Stimulated activated CD8-positive, alpha-beta memory T cell treated with anti-CD3 and anti-CD28 coated beads, Interleukin-12 subunit alpha, Interleukin-12 subunit beta, amount 100 ng/mL, for 24 hours (primary cell): ENCODE data around the gene PRR19.

Experiments used
- DNase-seq: peaks from one replicate; pipeline ENCODE4 v3.0.0-alpha.2; 2020; ENCODE audit errors: extremely low read depth

Gene PRR19

GRCh38 chr19:42295831-42296525 lies 6.0 kb upstream of the PRR19 start:
- DNase-seq, result peak; percentile 64

GRCh38 chr19:42297039-42297438 lies 4.9 kb upstream of the PRR19 start:
- no peak for DNase-seq

- no peak for DNase-seq
These were observed 1.2 kb downstream of the PRR19 start for GRCh38 chr19:42303101-42303464.

- DNase-seq, result no peak
These were observed 1.9 kb downstream of the PRR19 start for GRCh38 chr19:42303876-42304275.

GRCh38 chr19:42306646-42307045 lies 4.7 kb downstream of the PRR19 start:
- no peak for DNase-seq

GRCh38 chr19:42309686-42310085 lies 7.8 kb downstream of the PRR19 start:
- no peak for DNase-seq

- DNase-seq, result no peak
These were observed 9.7 kb downstream of the PRR19 start for GRCh38 chr19:42311657-42312056.

GRCh38 chr19:42312370-42312769 lies 10.4 kb downstream of the PRR19 start:
- DNase-seq, result no peak

GRCh38 chr19:42313096-42313839 lies 11.3 kb downstream of the PRR19 start, which contains the start of gene TMEM145:
TMEM145 (plus strand) TSS chr19:42313309; CDS start chr19:42313377, 68 bp downstream.
- DNase-seq, result no peak

- DNase-seq, result no peak
These were observed 12.2 kb downstream of the PRR19 start for GRCh38 chr19:42313840-42314755.

- DNase-seq, result no peak
These were observed 13.1 kb downstream of the PRR19 start for GRCh38 chr19:42315024-42315423.

GRCh38 chr19:42316223-42317211 lies 14.6 kb downstream of the PRR19 start:
- no peak for DNase-seq

- no peak for DNase-seq
These were observed 15.6 kb downstream of the PRR19 start for GRCh38 chr19:42317535-42317934.

GRCh38 chr19:42322305-42322704 lies 20.4 kb downstream of the PRR19 start:
- no peak for DNase-seq

- DNase-seq, result no peak
These were observed 21.5 kb downstream of the PRR19 start for GRCh38 chr19:42323473-42323851.

- DNase-seq, result no peak
These were observed 22.1 kb downstream of the PRR19 start for GRCh38 chr19:42323852-42324654.

GRCh38 chr19:42324655-42325307 lies 22.8 kb downstream of the PRR19 start:
- DNase-seq, result no peak

- DNase-seq, result peak; percentile 93
These were observed 23.5 kb downstream of the PRR19 start, which contains the start of gene MEGF8 for GRCh38 chr19:42325308-42325895. MEGF8 (plus strand) TSS chr19:42325635; CDS start chr19:42326244, 609 bp downstream.
